ENCODE results near the gene USP49.

DNA sequence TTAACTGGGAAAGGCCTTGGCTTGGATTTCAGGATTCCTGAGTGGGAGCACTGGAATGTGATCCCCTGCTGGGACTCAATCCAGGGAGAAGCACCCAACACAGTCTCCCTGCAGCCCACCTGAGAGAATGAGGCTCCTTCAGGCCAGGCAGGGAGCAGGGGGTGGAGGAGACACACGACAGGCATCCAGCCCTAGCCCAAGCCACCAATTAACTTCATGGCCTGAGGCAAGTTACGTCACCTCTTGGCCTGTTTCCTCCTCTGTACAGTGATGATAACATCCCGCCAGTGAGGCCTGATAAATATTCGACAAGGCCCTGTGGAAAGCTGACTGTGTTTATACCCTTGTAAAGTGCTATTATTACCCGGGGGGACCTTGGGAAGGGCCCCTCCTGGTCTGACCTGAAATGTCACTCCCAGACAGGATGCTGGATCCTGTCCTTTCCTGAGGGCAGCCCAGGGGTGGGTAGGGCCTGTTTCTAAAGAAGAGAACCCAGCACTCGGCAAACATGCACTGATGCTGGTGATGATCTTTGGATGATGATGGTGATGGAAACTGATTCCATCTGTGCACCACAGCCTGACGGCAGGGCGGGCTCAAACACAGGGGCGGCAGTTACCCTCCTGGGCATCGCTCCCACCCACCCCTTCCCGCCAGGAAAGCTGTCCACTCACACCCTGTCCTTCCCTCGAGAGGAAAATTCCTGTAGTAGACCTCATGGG is 127.9 kb downstream of the USP49 start:
- TF ChIP-seq POLR2A (IDR thresholded peaks at IDR 0.05): no peak
- TF ChIP-seq, protein P1, sequence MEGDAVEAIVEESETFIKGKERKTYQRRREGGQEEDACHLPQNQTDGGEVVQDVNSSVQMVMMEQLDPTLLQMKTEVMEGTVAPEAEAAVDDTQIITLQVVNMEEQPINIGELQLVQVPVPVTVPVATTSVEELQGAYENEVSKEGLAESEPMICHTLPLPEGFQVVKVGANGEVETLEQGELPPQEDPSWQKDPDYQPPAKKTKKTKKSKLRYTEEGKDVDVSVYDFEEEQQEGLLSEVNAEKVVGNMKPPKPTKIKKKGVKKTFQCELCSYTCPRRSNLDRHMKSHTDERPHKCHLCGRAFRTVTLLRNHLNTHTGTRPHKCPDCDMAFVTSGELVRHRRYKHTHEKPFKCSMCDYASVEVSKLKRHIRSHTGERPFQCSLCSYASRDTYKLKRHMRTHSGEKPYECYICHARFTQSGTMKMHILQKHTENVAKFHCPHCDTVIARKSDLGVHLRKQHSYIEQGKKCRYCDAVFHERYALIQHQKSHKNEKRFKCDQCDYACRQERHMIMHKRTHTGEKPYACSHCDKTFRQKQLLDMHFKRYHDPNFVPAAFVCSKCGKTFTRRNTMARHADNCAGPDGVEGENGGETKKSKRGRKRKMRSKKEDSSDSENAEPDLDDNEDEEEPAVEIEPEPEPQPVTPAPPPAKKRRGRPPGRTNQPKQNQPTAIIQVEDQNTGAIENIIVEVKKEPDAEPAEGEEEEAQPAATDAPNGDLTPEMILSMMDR (IDR thresholded peaks at IDR 0.05): no peak
